Activated CD4-positive, alpha-beta T cell treated with anti-CD3 and anti-CD28 coated beads for 24 hours (primary cell): ENCODE measurements around the gene KRCC1.
"Not testable (repeated sequence)": the region's sequence is repeated elsewhere in the genome, so short reads cannot be mapped to it uniquely, and the experiment has no call there.

ENCODE experiments used
- DNase-seq, 2 donors: peaks; one replicate each; pipeline ENCODE4 v3.0.0-alpha.2; 2020; ENCODE audit warnings: low read depth in 2 of 2

KRCC1 gene

DNA sequence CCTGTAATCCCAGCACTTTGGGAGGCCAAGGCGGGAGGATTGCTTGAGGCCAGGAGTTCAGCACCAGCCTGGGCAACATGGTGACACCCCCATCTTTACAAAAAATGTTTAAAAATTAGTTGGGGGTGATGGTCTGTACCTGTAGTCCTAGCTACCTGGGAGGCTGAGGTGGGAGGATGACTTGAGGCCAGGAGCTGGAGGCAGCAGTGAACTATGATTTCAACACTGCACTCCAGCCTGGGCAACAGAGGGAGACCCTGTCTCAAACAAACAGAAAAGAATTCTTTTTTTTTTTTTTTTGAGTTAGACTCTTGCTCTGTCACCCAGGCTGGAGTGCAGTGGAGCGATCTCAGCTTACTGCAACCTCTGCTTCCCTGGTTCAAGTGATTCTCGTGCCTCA, 55.1 kb downstream of the KRCC1 start:
- DNase-seq: not testable (repeated sequence)

DNA sequence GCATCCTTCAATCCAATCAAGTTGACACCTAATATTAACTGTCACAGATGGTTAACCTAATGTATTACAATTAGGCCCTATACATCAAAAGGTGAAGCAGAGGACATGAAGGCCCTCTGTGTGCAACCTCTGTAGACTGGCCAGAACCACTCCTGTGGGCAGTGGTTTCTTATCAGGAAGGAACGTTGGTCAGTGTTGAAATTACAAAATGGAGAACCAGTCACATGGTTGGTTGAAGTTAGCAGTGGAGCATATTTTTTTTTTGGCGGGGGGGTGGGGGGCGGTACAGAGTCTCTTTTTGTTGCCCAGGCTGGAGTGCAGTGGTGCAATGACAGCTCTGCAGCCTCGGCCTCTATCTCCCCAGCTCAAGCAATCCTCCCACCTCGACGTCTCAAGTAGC, 59.0 kb downstream of the KRCC1 start:
- no peak for DNase-seq

GRCh38 chr2:87995756-87996155, 59.8 kb downstream of the KRCC1 start:
- DNase-seq: no peak

DNA sequence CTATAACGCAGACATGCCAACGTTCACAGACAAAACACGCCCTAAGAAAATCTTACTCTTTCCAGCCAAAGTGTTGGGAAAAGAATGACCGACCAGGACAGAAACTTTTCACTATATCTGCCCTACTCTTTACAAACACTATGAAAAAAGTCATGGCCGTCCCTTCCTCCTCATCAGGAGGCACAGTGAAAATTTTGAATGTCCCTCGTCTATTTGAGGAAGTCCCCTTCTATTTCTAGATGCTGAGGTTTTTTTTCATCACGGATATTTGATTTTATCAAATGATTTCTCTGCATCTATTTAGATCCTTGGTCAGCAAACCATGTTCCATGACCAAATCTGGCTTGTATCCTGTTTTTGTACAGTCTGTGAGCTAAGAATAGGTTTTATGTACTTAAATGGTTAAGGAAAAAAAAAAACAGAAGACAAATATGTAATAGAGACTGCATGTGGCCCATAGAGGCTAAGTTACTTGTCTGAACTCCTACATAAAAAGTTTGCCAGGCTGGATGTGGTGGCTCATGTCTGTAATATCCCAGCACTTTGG, 61.2 kb downstream of the KRCC1 start:
- DNase-seq: not testable (repeated sequence)

DNA sequence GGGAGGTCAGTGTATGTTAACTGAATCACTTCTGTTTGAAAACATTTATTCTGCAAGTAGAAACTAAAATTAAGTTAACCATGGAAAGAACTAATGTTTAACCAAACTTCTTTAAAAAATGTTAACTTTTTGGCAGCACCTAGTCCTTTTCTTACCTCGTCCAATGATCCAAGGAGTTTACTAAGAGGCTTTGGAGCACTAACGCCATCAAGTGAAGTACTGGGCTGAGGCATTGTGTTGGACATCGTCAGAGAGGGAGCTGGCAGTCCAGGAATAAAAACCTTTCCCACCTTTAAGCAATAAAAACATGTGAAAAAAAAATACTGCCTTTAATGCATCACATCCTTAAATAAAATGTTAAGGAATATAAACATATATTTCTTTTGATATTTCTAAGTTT, 63.0 kb downstream of the KRCC1 start:
- not testable (repeated sequence) for DNase-seq

DNA sequence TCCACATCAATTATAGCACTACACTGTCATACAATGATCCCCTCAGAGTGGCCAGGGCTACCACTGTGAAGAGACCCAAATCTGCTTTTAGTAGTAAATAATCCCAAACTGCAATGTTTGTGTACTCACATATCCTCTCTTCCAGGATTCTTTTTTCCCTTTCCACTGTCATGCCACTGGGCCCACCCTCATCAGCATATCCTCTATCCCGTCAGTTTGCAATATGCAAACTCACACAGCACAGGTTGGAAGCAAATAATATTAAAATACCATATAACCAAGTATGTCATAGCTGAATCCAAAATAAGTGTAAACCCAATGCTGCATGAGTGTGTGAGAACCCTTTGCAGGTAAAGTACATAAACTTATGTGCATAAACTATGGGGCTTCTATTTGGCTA, 68.1 kb downstream of the KRCC1 start:
- not testable (repeated sequence) for DNase-seq

DNA sequence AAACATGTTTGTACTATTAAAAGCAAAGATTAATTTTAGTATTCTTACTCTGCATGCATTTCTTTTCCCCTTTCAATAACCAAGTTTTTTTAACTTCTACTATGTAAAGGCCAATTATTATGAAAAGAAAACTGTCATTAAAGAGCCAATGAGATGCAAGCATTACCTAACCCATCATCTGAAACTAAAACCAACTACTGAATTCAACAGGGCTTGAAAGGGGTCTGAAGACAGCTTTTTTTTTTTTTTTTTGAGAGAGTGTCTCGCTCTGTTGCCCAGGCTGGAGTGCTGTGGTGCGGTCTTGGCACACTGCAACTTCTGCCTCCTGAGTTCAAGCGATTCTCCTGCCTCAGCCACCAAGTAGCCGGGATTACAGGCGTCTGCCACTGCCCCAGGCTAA, 69.7 kb downstream of the KRCC1 start:
- DNase-seq: not testable (repeated sequence)

- DNase-seq: not testable (repeated sequence)
Observed at GRCh38 chr2:87981182-87981581, 74.4 kb downstream of the KRCC1 start.
